ENCODE measurements around the gene TPT1.

Gene TPT1

DNA sequence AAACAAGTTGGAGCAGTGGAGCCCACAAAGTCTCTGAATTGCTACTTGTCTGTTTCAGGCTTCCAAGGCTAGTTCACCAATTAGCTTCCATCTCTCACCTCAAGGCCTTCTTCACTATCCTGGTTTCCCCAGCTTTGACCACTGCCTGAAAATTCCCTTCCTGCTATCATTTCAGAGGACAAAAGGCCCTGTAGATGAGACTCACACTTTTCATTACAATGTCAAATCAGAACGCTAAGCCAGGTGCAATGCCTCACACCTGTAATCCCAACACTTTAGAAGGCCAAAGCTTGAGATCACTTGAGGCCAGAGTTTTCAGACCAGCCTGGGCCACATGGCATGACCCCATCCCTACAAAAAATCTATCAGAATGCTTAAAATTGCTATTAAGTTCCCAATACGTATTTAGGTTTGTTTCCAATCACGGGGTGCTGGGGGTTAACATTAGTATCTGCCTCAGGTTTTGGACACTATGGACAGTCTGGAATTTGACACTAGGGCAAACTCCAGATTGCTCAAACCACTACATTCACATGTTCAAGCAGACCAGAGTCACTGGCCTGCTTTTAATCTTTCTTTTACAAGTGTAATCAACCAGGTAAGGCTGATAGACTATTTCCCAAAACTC, 5.5 kb downstream of the TPT1 start:
- in situ Hi-C loops (cut with MboI; ENCODE audit: low sequenced_read_pairs): no loop called here

- in situ Hi-C loops (cut with MboI; ENCODE audit: low sequenced_read_pairs): no loop called here
Measured at GRCh38 chr13:45333977-45334922, 6.7 kb downstream of the TPT1 start.

DNA sequence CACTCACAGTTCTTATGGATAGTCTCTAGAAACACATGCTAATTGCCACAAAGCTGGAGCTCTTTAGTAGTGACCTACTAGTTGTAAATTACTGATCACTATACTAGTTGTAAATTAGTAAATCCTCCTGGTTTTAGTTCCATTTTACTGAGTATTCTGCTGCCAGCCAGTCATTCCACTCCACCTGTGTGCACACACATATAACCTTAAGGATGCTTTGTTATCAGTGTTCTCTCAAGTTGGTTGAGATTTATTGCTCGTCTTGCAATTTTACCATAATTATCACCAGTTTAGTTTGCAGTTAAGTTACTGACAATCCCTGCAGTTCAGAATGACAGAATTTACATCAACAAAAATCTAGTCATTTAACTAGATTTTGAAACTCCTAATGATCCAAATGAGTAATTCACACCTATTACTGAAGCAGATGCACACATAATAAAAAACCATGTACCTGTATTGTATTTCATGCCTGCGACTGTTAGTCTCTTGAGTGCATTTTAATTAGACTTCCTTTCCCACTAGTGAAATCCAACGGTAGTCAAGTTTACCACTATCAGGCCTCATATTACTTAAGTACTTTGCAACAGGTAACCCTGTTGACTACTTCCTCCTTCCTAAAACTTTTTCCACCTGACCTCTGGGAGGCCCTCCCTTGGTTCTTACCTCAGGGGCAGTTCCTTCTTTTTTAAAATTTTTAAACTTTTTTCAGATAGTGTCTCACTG, 7.6 kb downstream of the TPT1 start:
- in situ Hi-C loops (cut with MboI; ENCODE audit: low sequenced_read_pairs): no loop called here

DNA sequence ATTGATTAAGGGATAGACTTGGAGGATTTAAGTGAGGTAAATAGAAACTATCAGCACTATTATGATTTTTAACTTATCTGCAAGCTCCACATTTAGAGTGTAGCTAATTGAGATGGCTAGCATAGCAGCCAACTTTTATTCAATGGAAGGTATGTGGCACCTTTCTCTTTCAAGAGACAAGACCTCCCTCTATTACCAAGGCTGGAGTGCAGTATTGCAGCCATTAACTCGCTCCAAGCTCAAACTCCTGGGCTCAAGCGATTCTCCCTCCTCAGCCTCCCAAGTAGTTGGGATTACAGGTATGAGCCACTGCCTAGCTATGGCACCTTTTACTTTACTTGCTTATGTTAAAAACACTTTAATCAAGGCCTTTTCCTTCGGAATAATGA, 8.2 kb downstream of the TPT1 start:
- in situ Hi-C loops (cut with MboI; ENCODE audit: low sequenced_read_pairs): no loop called here

DNA sequence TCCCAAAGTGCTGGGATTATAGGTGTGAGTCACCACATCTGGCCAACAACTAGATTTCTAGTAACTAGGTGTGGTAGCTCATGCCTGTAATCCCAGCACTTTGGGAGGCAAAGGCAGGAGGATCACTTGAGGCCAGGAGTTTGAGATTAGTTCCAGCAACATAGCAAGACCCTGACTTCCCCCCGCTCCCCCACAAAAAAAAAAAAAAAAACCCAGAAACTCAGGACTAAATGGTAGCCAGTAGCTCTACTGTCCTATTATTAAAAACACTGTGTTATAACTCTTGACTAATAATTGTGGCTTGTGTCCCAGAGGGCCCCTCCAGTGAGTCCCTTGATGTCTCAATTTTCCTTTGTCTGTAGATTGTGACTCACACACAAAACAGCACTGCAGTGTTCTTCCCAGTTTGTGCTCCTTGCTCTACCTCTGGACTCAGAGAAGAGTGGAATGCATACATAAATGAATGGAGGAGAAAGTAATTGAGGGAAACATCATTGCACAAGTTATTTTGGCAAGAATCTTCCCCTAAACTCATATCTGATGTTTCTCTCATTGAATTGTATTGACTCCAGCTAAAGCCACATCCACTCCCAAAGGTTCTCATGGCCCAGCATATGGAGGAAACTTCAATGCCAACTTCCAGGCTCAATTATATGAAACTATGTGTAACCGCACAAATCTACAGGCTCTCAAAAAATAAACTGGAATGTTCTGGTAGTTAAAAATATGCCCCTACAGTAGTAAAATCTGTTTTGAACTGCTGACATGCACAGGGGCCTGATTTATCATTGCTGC, 8.8 kb downstream of the TPT1 start:
- in situ Hi-C loops (cut with MboI; ENCODE audit: low sequenced_read_pairs): no loop called here

DNA sequence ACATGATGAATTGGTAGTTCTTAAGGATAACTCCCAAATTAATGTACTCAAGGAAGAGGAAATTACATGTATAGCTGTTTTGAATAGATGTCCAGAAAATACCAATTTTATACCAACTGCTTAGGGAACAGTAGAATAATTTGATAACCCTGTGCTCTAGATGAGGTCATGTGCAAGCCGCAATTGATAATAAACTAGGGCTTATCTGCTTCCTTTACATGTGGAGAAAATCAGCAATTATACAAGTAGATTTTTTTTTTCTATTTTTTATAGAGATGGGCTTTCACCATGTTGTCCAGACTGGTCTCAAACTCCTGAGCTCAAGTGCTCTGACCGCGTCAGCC, 9.3 kb downstream of the TPT1 start:
- in situ Hi-C loops (cut with MboI; ENCODE audit: low sequenced_read_pairs): no loop called here

DNA sequence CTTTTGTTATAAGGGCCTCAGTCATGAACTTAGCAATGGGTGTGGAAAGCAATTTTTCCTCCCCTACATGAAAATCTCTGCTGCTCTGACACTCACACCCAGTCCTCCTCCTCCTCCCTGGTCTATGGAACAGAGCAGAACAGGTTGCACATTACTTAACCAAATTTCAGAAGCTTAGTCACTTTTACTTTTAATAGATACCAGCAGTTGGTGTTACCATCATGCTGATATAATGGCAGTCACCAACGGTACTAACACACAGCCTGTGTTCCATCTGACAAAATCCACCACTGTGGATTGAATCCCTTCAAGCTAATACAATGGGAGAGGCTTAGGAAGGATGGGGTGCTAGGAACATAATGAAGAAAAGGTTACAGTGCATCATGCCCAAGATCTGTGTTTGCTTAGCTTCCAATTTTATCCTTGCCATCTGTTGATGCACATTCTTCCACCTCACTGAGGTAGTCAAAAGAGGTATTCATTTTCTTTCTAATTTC, 9.8 kb downstream of the TPT1 start:
- in situ Hi-C loops (cut with MboI; ENCODE audit: low sequenced_read_pairs): no loop called here

DNA sequence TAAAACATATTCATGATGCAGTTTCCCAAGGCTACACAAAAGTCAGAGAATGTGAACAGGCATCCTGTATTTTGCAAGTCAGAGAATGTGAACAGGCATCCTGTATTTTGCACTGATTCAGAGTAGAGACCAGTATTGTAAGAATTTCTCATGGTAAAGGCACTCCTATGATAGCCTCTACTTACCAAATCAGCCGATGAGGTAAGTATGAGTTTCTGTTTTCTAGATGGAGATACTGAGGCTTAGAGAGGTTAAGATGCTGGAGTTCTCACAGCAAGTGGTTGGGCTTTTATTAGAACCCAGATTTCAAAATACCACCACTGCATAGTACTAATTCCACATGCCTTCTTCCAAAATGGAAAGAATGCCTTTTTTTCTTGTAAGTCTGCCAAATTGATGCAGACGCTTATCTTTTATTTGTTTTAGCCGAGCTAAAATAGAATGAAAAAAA, 12.3 kb downstream of the TPT1 start:
- in situ Hi-C loops (cut with MboI; ENCODE audit: low sequenced_read_pairs): no loop called here

GRCh38 chr13:45327253-45327955, 13.6 kb downstream of the TPT1 start:
- in situ Hi-C loops (cut with MboI; ENCODE audit: low sequenced_read_pairs): no loop called here

DNA sequence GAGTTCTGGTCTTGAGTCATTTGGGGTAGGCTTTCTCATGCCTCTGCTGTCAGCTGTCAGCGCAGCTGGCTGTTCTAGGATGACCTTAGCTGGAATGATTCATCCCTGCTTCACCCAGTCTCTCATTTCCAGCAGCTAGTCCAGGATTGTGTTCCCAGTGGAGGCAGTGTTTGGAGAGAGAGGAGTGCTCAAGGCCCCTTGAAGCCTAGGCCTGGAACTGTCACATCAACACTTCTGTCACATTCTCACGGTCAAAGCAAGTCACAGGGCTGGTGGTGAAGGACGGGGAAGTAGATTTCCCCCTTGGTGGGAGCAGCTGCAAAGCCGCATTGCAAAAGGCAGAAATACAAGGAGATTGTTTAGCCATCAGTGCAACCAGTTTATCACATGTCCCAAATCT, 15.2 kb downstream of the TPT1 start:
- in situ Hi-C loops (cut with MboI; ENCODE audit: low sequenced_read_pairs): no loop called here

GRCh38 chr13:45320876-45321629, 19.9 kb downstream of the TPT1 start:
- in situ Hi-C loops (cut with MboI; ENCODE audit: low sequenced_read_pairs): no loop called here

- in situ Hi-C loops (cut with MboI; ENCODE audit: low sequenced_read_pairs): no loop called here
Measured at GRCh38 chr13:45316996-45317395, 24.0 kb downstream of the TPT1 start.

DNA sequence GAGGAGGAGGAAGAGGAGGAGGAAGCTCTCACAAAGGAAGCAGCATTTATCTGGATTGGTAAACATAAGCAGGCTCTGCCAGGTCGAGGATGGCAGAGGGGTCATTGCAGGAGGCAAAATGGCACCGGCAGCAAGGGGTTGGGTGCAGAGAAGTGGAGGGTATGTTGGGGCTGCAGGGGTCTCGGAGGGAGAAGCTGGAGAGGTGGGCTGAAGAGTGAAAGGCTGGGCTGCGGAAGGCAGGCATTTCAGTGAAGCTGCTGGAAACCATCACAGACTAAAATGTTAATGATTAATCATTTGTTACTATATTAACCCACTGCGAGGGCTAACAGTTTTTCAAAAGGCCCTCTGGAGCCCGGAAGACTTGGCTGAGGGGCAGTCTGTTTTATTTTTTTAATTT, 24.6 kb downstream of the TPT1 start:
- in situ Hi-C loops (cut with MboI; ENCODE audit: low sequenced_read_pairs): no loop called here

GRCh38 chr13:45315520-45316167, 25.3 kb downstream of the TPT1 start:
- in situ Hi-C loops (cut with MboI; ENCODE audit: low sequenced_read_pairs): no loop called here

GRCh38 chr13:45314822-45315221, 26.2 kb downstream of the TPT1 start:
- in situ Hi-C loops (cut with MboI; ENCODE audit: low sequenced_read_pairs): no loop called here

DNA sequence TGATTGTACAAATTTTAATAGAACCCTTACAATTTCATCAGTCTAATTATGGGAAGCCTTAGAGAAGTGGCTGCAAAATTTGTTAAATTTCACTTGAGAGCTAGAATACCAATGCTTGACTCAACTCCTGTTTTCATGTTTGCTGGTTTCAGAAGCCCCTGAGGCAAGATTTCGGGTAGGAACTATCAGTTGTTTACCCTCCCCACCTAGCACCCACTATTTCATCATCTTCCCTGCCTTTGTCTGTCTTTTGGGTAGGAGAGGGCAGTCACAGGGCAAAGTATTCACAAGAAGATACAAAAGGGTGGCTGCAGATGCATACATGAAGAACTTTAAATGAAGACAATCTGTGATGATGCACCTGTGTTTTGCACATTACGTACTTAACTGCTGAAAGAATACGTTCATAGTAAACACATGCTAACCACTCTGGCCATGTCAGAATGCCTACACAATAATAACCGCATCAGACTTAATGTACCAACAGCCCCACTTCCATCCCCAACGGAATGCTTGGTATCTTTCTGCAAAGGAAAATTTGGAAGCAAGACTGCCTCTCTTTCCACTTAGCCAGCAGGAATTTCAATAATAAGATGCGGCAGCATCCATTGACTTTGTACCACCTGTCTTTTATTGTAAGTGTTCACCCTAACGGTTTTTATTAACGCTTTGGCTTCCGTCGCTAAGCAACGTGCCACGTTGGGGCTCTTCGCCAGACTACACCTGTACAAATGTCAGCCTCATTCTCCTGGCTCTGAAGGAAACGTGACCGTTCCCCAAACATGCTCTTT, 30.4 kb downstream of the TPT1 start:
- in situ Hi-C loops (cut with MboI; ENCODE audit: low sequenced_read_pairs): no loop called here

GRCh38 chr13:45306966-45307365, 34.0 kb downstream of the TPT1 start:
- in situ Hi-C loops (cut with MboI; ENCODE audit: low sequenced_read_pairs): no loop called here

DNA sequence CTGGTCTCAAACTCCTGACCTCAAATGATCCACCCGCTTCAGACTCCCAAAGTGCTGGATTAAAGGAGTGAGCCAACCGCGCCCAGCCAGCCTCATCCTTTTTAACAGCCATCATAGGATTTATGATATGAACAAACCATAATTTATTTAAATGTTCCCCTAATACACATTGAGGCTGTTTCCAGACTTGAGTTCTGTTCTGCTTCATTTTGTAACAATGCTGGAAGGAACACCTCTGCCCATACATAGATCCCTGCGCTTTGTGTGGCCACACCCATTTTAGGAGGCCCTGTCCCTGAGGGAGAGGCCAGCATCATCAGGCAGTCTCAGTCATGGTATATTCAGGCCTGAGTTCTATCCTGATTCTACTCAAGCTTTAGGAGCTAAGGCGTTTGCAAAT, 35.9 kb downstream of the TPT1 start:
- in situ Hi-C loops (cut with MboI; ENCODE audit: low sequenced_read_pairs): no loop called here

Measured in hTERT RPE-1 (cell line).